PC-9 (cell line): ENCODE measurements around the gene RGMB. TPM values are rescaled to one million over a fixed set of nuclear protein-coding genes. Genes with fewer than 3 reads are reported as not detected.

Experiments used
- BruUV-seq: library from RNA; stranded (reverse); fragments of 400-500 nt; replicated peaks from 2 replicates; lab custom pipeline; 2021; lab: Mats Ljungman, UMichigan
- CTCF ChIA-PET: fragments of 300-600 bp; sonication (Branson Sonifier 250); formaldehyde crosslinking; loops from one replicate; lab custom pipeline; 2022; ENCODE audit warnings: antibody characterized with exemption; lab: Charles Lee
- POLR2A ChIA-PET: fragments of 300-600 bp; sonication (Branson Sonifier 250); formaldehyde crosslinking; loops from one replicate; lab custom pipeline; 2022; ENCODE audit warnings: antibody characterized with exemption; ENCODE audit not compliant: unreplicated experiment; lab: Charles Lee
- DNase-seq, 2 experiments: peaks; one replicate each; pipeline versions ENCODE4 v3.0.0 to v3.0.0-alpha.2; 2015 to 2022; ENCODE audit warnings: mixed read lengths in 1 of 2
- H2AFZ ChIP-seq: fragments of 200-600 bp; sonication (generic); 2 replicates; pipeline ENCODE4 v1.8.1; 2017; ENCODE audit warnings: antibody characterized with exemption
- H3F3A ChIP-seq: fragments of 200-600 bp; sonication (generic); 2 replicates; pipeline ENCODE4 v1.8.1; 2017; ENCODE audit warnings: antibody characterized with exemption, mild to moderate bottlenecking, low read depth; ENCODE audit not compliant: insufficient read depth
- H3K27ac ChIP-seq: fragments of 200-600 bp; sonication (generic); 2 replicates; pipeline ENCODE4 v1.6.1; 2016; ENCODE audit warnings: mixed run types
- H3K27me3 ChIP-seq: fragments of 200-600 bp; sonication (generic); 2 replicates; pipeline ENCODE4 v1.6.1; 2016; ENCODE audit warnings: low read depth, mixed run types; ENCODE audit not compliant: insufficient read depth
- H3K36me3 ChIP-seq: fragments of 200-600 bp; sonication (generic); 2 replicates; pipeline ENCODE4 v1.6.1; 2016; ENCODE audit warnings: low read depth, mixed run types
- H3K4me1 ChIP-seq: fragments of 200-600 bp; sonication (generic); replicated peaks from 2 replicates; pipeline ENCODE4 v1.6.1; 2016; ENCODE audit warnings: mixed run types; ENCODE audit not compliant: insufficient read depth
- H3K4me2 ChIP-seq: fragments of 200-600 bp; sonication (generic); 2 replicates; pipeline ENCODE4 v1.6.1; 2017; ENCODE audit warnings: mixed run types
- H3K4me3 ChIP-seq: fragments of 200-600 bp; sonication (generic); 2 replicates; pipeline ENCODE4 v1.6.1; 2016; ENCODE audit warnings: mixed run types
- H3K79me2 ChIP-seq: fragments of 200-600 bp; sonication (generic); 2 replicates; pipeline ENCODE4 v1.6.1; 2017; ENCODE audit warnings: low read depth, mixed run types
- H3K9me2 ChIP-seq: fragments of 200-600 bp; sonication (generic); 2 replicates; pipeline ENCODE4 v1.8.1; 2017; ENCODE audit warnings: mild to moderate bottlenecking; ENCODE audit not compliant: insufficient read depth
- H3K9me3 ChIP-seq: fragments of 200-600 bp; sonication (generic); 2 replicates; pipeline ENCODE4 v1.8.1; 2016; ENCODE audit warnings: low read depth; ENCODE audit not compliant: insufficient read depth
- H4K20me1 ChIP-seq: fragments of 200-600 bp; sonication (generic); 2 replicates; pipeline ENCODE4 v1.8.1; 2017; ENCODE audit not compliant: insufficient read depth
- CTCF ChIP-seq: fragments of 200-600 bp; sonication (generic); conservative IDR thresholded peaks from 2 replicates; pipeline ENCODE4 v1.6.1; 2017; ENCODE audit warnings: mixed run types, antibody characterized with exemption, mild to moderate bottlenecking, moderate library complexity
- EZH2 ChIP-seq: fragments of 200-600 bp; sonication (generic); IDR thresholded peaks from 2 replicates; pipeline ENCODE4 v1.8.0; 2017; ENCODE audit warnings: antibody characterized with exemption, low read depth
- intact Hi-C: fragments of 100-400 bp; cut with micrococcal nuclease; formaldehyde crosslinking; loops from one replicate; pipeline ENCODE4 v1.10.0; 2022; ENCODE audit not compliant: unreplicated experiment
- total RNA-seq: library from RNA; stranded (reverse); gene quantifications from 2 replicates; pipeline ENCODE4 v1.2.3, GENCODE V29; 2021

RGMB gene
- total RNA-seq, 1 experiment from 2014 or later, result 14.6 TPM

GRCh38 chr5:98771382-98772109 lies 1.9 kb upstream of the RGMB start:
- peaks cover 19% of the 10 kb centered on the region for H4K20me1 ChIP-seq
- ChIA-PET POLR2A (interaction anchor here (0.6 kb wide), 1 partner anchor 1450 kb away, joined by 5 read pairs; no protein-coding TSS in a partner anchor), CTCF (interaction anchor here (0.8 kb wide), 1 partner anchor 15 kb away, joined by 3 read pairs; no protein-coding TSS in a partner anchor)
- H3K9me3 ChIP-seq, result no peaks in the 10 kb centered on the region
- H3K27ac ChIP-seq, result peak overlapping the region; percentile 34
- intact Hi-C loops, result loop anchor here (2.0 to 10.0 kb wide), 6 partner anchors 25 to 1239 kb away; partner anchors contain the start of gene CHD1
- peak; percentile 91 for TF ChIP-seq CTCF
- TF ChIP-seq EZH2, result no peak
- no TSS peak for BruUV-seq
- H3K27me3 ChIP-seq, result no peaks in the 10 kb centered on the region
- no peaks in the 10 kb centered on the region for H3K36me3 ChIP-seq
- no peaks in the 10 kb centered on the region for H3K9me2 ChIP-seq
- H3K4me1 ChIP-seq, result peaks cover 29% of the 10 kb centered on the region
- H3F3A ChIP-seq, result peaks cover 17% of the 10 kb centered on the region; the same call in 1 of the 2 replicates
- peak overlapping the region; percentile 96 for H2AFZ ChIP-seq
- peak overlapping the region; percentile 94 for H3K4me2 ChIP-seq
- peak overlapping the region; percentile 66 for H3K4me3 ChIP-seq
- peaks cover 25% of the 10 kb centered on the region for H3K79me2 ChIP-seq
- peak; percentile 60 to 67 for DNase-seq

- ChIA-PET CTCF (interaction anchor here (0.6 to 1.2 kb wide), 3 partner anchors 14 to 1213 kb away, joined by 3 to 8 read pairs (median 3); no protein-coding TSS in a partner anchor), POLR2A (interaction anchor here (0.6 kb wide), 3 partner anchors 15 to 1580 kb away, joined by 3 to 13 read pairs (median 11); no protein-coding TSS in a partner anchor)
- intact Hi-C loops, result loop anchor here (1.0 to 10.0 kb wide), 6 partner anchors 152 to 1589 kb away; partner anchors contain the start of genes CHD1 and RIOK2
- BruUV-seq, result TSS peak; percentile 86
- peaks cover 36% of the 10 kb centered on the region for H3K79me2 ChIP-seq
- no peaks in the 10 kb centered on the region for H3K9me2 ChIP-seq
- H3K27me3 ChIP-seq, result no peaks in the 10 kb centered on the region
- peak; percentile 76 to 79 for DNase-seq
- H3K4me3 ChIP-seq, result peak overlapping the region; percentile 66
- H3K36me3 ChIP-seq, result no peaks in the 10 kb centered on the region
- TF ChIP-seq EZH2 (no peak), CTCF (no peak)
- peaks cover 28% of the 10 kb centered on the region for H4K20me1 ChIP-seq
- H3K4me2 ChIP-seq, result peak overlapping the region; percentile 94
- peak overlapping the region; percentile 82 for H3K27ac ChIP-seq
- peak overlapping the region; percentile 89 for H2AFZ ChIP-seq
- no peaks in the 10 kb centered on the region for H3K9me3 ChIP-seq
- peaks cover 30% of the 10 kb centered on the region for H3K4me1 ChIP-seq
- peaks cover 17% of the 10 kb centered on the region; the same call in 1 of the 2 replicates for H3F3A ChIP-seq
Observed at GRCh38 chr5:98772415-98773213, 849 bp upstream of the RGMB start.

GRCh38 chr5:98773214-98773463 lies 324 bp upstream of the RGMB start:
- peaks cover 41% of the 10 kb centered on the region for H3K79me2 ChIP-seq
- H3K4me1 ChIP-seq, result peaks cover 30% of the 10 kb centered on the region
- H4K20me1 ChIP-seq, result peaks cover 30% of the 10 kb centered on the region
- no TSS peak for BruUV-seq
- peak overlapping the region; percentile 66 for H3K4me3 ChIP-seq
- H3F3A ChIP-seq, result peaks cover 17% of the 10 kb centered on the region; the same call in 1 of the 2 replicates
- peak overlapping the region; percentile 94 for H3K4me2 ChIP-seq
- intact Hi-C loops, result loop anchor here (1.0 to 10.0 kb wide), 6 partner anchors 152 to 1590 kb away; partner anchors contain the start of genes CHD1 and RIOK2
- H2AFZ ChIP-seq, result peak overlapping the region; percentile 89
- DNase-seq, result no peak
- no peaks in the 10 kb centered on the region for H3K36me3 ChIP-seq
- no peaks in the 10 kb centered on the region for H3K27me3 ChIP-seq
- ChIA-PET CTCF (interaction anchor here (0.6 to 1.2 kb wide), 2 partner anchors 23 to 1214 kb away, joined by 3 to 8 read pairs; no protein-coding TSS in a partner anchor), POLR2A (interaction anchor here (0.6 kb wide), 2 partner anchors 14 to 16 kb away, joined by 3 to 11 read pairs; no protein-coding TSS in a partner anchor)
- peak overlapping the region; percentile 82 for H3K27ac ChIP-seq
- no peaks in the 10 kb centered on the region for H3K9me3 ChIP-seq
- TF ChIP-seq EZH2 (no peak), CTCF (no peak)
- no peaks in the 10 kb centered on the region for H3K9me2 ChIP-seq
